H9 (cell line): Measurements from ENCODE around the gene ADAM19. TPM values are rescaled to one million over a fixed set of nuclear protein-coding genes. Genes with fewer than 3 reads are reported as not detected.

Experiments
- DNase-seq: peaks from one replicate; pipeline ENCODE4 v3.0.0-alpha.2; 2017
- H2AFZ ChIP-seq: one replicate; pipeline ENCODE4 v1.6.1; 2013; ENCODE audit warnings: mild to moderate bottlenecking, low read length, control low read depth, moderate library complexity
- H2AK5ac ChIP-seq: 2 replicates; pipeline ENCODE4 v1.6.1; 2013; ENCODE audit warnings: low read length, control low read depth, mixed read lengths; ENCODE audit not compliant: insufficient read length
- H2BK120ac ChIP-seq: one replicate; pipeline ENCODE4 v1.6.1; 2013; ENCODE audit warnings: low read depth, mild to moderate bottlenecking, low read length, control low read depth, inconsistent platforms; ENCODE audit not compliant: poor library complexity, severe bottlenecking
- H2BK12ac ChIP-seq: 2 replicates; pipeline ENCODE4 v1.6.1; 2013; ENCODE audit warnings: low read length, control low read depth, mixed read lengths, low read depth; ENCODE audit not compliant: insufficient read length
- H2BK15ac ChIP-seq: 2 replicates; pipeline ENCODE4 v1.6.1; 2013; ENCODE audit warnings: low read depth, low read length, control low read depth
- H2BK20ac ChIP-seq: one replicate; pipeline ENCODE4 v1.6.1; 2013; ENCODE audit warnings: low read depth, mild to moderate bottlenecking, low read length, control low read depth, inconsistent platforms; ENCODE audit not compliant: poor library complexity, severe bottlenecking
- H2BK5ac ChIP-seq: 2 replicates; pipeline ENCODE4 v1.6.1; 2013; ENCODE audit warnings: low read length, control low read depth, mixed read lengths; ENCODE audit not compliant: insufficient read length
- H3K14ac ChIP-seq: 2 replicates; pipeline ENCODE4 v1.6.1; 2013; ENCODE audit warnings: low read length, control low read depth; ENCODE audit not compliant: insufficient read depth
- H3K18ac ChIP-seq: 2 replicates; pipeline ENCODE4 v1.6.1; 2013; ENCODE audit warnings: low read depth, mild to moderate bottlenecking, mixed read lengths, low read length, control low read depth; ENCODE audit not compliant: insufficient read length
- H3K23ac ChIP-seq: 2 replicates; pipeline ENCODE4 v1.6.1; 2013; ENCODE audit warnings: low read length, control low read depth, mixed read lengths, low read depth; ENCODE audit not compliant: insufficient read length
- H3K23me2 ChIP-seq: 2 replicates; pipeline ENCODE4 v1.6.1; 2013; ENCODE audit warnings: low read depth, mild to moderate bottlenecking, mixed read lengths, low read length, control low read depth; ENCODE audit not compliant: insufficient read length, poor library complexity, severe bottlenecking
- H3K27ac ChIP-seq: 2 replicates; pipeline ENCODE4 v1.5.1; 2013; ENCODE audit warnings: low read length, control low read depth, mixed read lengths, low read depth; ENCODE audit not compliant: insufficient read length
- H3K27me3 ChIP-seq: 2 replicates; pipeline ENCODE4 v1.6.1; 2013; ENCODE audit warnings: low read length, control low read depth, inconsistent platforms; ENCODE audit not compliant: insufficient read depth
- H3K4ac ChIP-seq: 2 replicates; pipeline ENCODE4 v1.6.1; 2013; ENCODE audit warnings: low read depth, mild to moderate bottlenecking, control low read depth, inconsistent platforms, low read length, moderate library complexity
- H3K4me1 ChIP-seq: 2 replicates; pipeline ENCODE4 v1.6.1; 2013; ENCODE audit warnings: low read length, control low read depth, inconsistent platforms; ENCODE audit not compliant: insufficient read depth
- H3K4me2 ChIP-seq: 2 replicates; pipeline ENCODE4 v1.6.1; 2013; ENCODE audit warnings: low read length, control low read depth, mixed read lengths; ENCODE audit not compliant: insufficient read length, insufficient read depth
- H3K56ac ChIP-seq: 2 replicates; pipeline ENCODE4 v1.6.1; 2013; ENCODE audit warnings: low read depth, mild to moderate bottlenecking, mixed read lengths, low read length, control low read depth; ENCODE audit not compliant: insufficient read length
- H3K79me1 ChIP-seq: 2 replicates; pipeline ENCODE4 v1.6.1; 2013; ENCODE audit warnings: low read depth, mild to moderate bottlenecking, moderate library complexity, low read length, control low read depth, inconsistent platforms; ENCODE audit not compliant: insufficient read depth, poor library complexity, severe bottlenecking
- H3K79me2 ChIP-seq: 2 replicates; pipeline ENCODE4 v1.6.1; 2013; ENCODE audit warnings: low read length, control low read depth, inconsistent platforms; ENCODE audit not compliant: insufficient read depth
- H3K9ac ChIP-seq: 2 replicates; pipeline ENCODE4 v1.6.1; 2013; ENCODE audit warnings: low read length, control low read depth, mixed read lengths; ENCODE audit not compliant: insufficient read length; ENCODE audit errors: extremely low read depth
- H3K9me3 ChIP-seq: one replicate; pipeline ENCODE4 v1.6.1; 2013; ENCODE audit warnings: low read depth, low read length, inconsistent platforms; ENCODE audit not compliant: control insufficient read depth
- H3T11ph ChIP-seq: one replicate; pipeline ENCODE4 v1.6.1; 2013; ENCODE audit warnings: mild to moderate bottlenecking, low read length, control low read depth, inconsistent platforms
- H4K20me1 ChIP-seq: one replicate; pipeline ENCODE4 v1.6.1; 2013; ENCODE audit not compliant: control insufficient read depth, insufficient read length, insufficient read depth
- H4K5ac ChIP-seq: 2 replicates; pipeline ENCODE4 v1.6.1; 2013; ENCODE audit warnings: low read depth, mild to moderate bottlenecking, mixed read lengths, low read length, control low read depth; ENCODE audit not compliant: insufficient read length
- H4K8ac ChIP-seq: replicated peaks from 2 replicates; pipeline ENCODE4 v1.6.1; 2013; ENCODE audit warnings: low read length, control low read depth, mixed read lengths, low read depth; ENCODE audit not compliant: insufficient read length
- H4K91ac ChIP-seq: 2 replicates; pipeline ENCODE4 v1.6.1; 2013; ENCODE audit warnings: low read depth, mild to moderate bottlenecking, moderate library complexity, mixed read lengths, low read length, control low read depth; ENCODE audit not compliant: insufficient read length
- H3K27ac Mint-ChIP-seq, 3 experiments: 2 replicates in 2 of 3; 3 replicates in 1 of 3; pipeline ENCODE4 v1.8.0; 2020 to 2021; ENCODE audit warnings: mixed read lengths in 3 of 3, mild to moderate bottlenecking in 1 of 3, moderate library complexity in 1 of 3
- H3K27me3 Mint-ChIP-seq: 2 replicates; pipeline ENCODE4 v1.8.0; 2021; ENCODE audit warnings: low read depth, mild to moderate bottlenecking, moderate library complexity, mixed read lengths
- H3K36me3 Mint-ChIP-seq, 3 experiments: 2 replicates in 2 of 3; 3 replicates in 1 of 3; pipeline ENCODE4 v1.8.0; 2020 to 2021; ENCODE audit warnings: low read depth in 3 of 3, mixed read lengths in 3 of 3; ENCODE audit not compliant: insufficient read depth in 1 of 3
- H3K4me1 Mint-ChIP-seq, 2 experiments: 2 replicates each; pipeline ENCODE4 v1.8.0; 2020; ENCODE audit warnings: mixed read lengths in 2 of 2
- H3K4me3 Mint-ChIP-seq, 2 experiments: 2 replicates in 1 of 2; 3 replicates in 1 of 2; pipeline ENCODE4 v1.8.0; 2020 to 2021; ENCODE audit warnings: mild to moderate bottlenecking in 2 of 2, mixed read lengths in 2 of 2, moderate library complexity in 1 of 2
- H3K9me3 Mint-ChIP-seq, 2 experiments: 2 replicates in 1 of 2; 3 replicates in 1 of 2; pipeline ENCODE4 v1.8.0; 2020; ENCODE audit warnings: mild to moderate bottlenecking in 2 of 2, mixed read lengths in 2 of 2, moderate library complexity in 1 of 2
- CTCF ChIP-seq: fragments of 200-600 bp; sonication (generic); conservative IDR thresholded peaks from 3 replicates; pipeline ENCODE4 v1.8.0; 2021; ENCODE audit warnings: antibody characterized with exemption, mild to moderate bottlenecking
- WGBS: extraction: QIAGEN DNeasy Blood & Tissue Kit; methylation state at CpG from one replicate; pipeline ENCODE4 v1.1.7; 2013; ENCODE audit warnings: missing lambda C conversion rate, low lambda C conversion rate, mixed read lengths; ENCODE audit not compliant: insufficient read length; ENCODE audit errors: extremely low coverage; 5-methylcytosine and 5-hydroxymethylcytosine counted together
- total RNA-seq: library from RNA; stranded (reverse); gene quantifications from 2 replicates; pipeline ENCODE4 v1.2.1, GENCODE V29; 2021

Gene ADAM19
- total RNA-seq, 1 experiment from 2014 or later = 9.9 TPM

GRCh38 chr5:157529002-157529401 is 46.6 kb downstream of the ADAM19 start:
- Histone ChIP-seq H3K4me2 (no peak overlapping the region), H3K9me3 (no peaks in the 10 kb centered on the region), H4K91ac (no peak overlapping the region), H3T11ph (no peak overlapping the region), H3K4ac (no peak overlapping the region), H4K8ac (no peak overlapping the region), H3K18ac (no peak overlapping the region), H3K23me2 (no peaks in the 10 kb centered on the region), H3K79me2 (no peaks in the 10 kb centered on the region), H2AK5ac (no peak overlapping the region), H3K79me1 (no peaks in the 10 kb centered on the region), H2BK12ac (no peak overlapping the region), H3K23ac (no peak overlapping the region), H3K27ac (no peak overlapping the region), H4K5ac (no peak overlapping the region), H2AFZ (no peak overlapping the region), H2BK20ac (no peak overlapping the region), H3K14ac (no peak overlapping the region), H2BK5ac (no peak overlapping the region), H2BK15ac (no peak overlapping the region), H3K4me1 (no peaks in the 10 kb centered on the region), H3K9ac (no peak overlapping the region), H3K56ac (no peak overlapping the region), H2BK120ac (no peak overlapping the region), H4K20me1 (no peaks in the 10 kb centered on the region), H3K27me3 (no peaks in the 10 kb centered on the region)
- no peak for TF ChIP-seq CTCF
- Mint-ChIP-seq H3K4me3 (no peak overlapping the region), H3K27me3 (no peaks in the 10 kb centered on the region), H3K4me1 (peaks cover 11 to 12% of the 10 kb centered on the region in 2 experiments), H3K36me3 (peaks cover 0 to 4% (median 2%) of the 10 kb centered on the region in 3 experiments; a peak in 4 of 7 replicates), H3K9me3 (no peaks in the 10 kb centered on the region), H3K27ac (no peak overlapping the region)
- DNase-seq = no peak
- no CpG with 5 or more reads among the region's 1 CpG for WGBS
